Measurements from ENCODE around the gene KRT31. TPM values are rescaled to one million over a fixed set of nuclear protein-coding genes. Genes with fewer than 3 reads are reported as not detected.
"Not testable (repeated sequence)": the region's sequence is repeated elsewhere in the genome, so short reads cannot be mapped to it uniquely, and the experiment has no call there.

Gene KRT31
- total RNA-seq: 52.1 TPM

- DNase-seq: no peak
These were observed at the start of gene KRT31 for GRCh38 chr17:41396996-41397660. Gene KRT31, minus strand, starts transcription at chr17:41397608. Its CDS starts 69 bp downstream, at chr17:41397539.

- no peak for DNase-seq
These were observed 49.4 kb upstream of the KRT31 start for GRCh38 chr17:41446806-41447205.

- DNase-seq: no peak
These were observed 47.2 kb upstream of the KRT31 start for GRCh38 chr17:41444640-41445039.

GRCh38 chr17:41444186-41444585, 46.8 kb upstream of the KRT31 start:
- DNase-seq: no peak

- DNase-seq: no peak
These were observed 45.3 kb upstream of the KRT31 start for GRCh38 chr17:41442739-41443138.

- DNase-seq: no peak
These were observed 43.2 kb upstream of the KRT31 start, which contains the start of gene KRT38 for GRCh38 chr17:41440531-41441033. Gene KRT38, minus strand, starts transcription at chr17:41440983. Its CDS starts 62 bp downstream, at chr17:41440921.

- no peak for DNase-seq
These were observed 42.0 kb upstream of the KRT31 start for GRCh38 chr17:41439375-41439774.

- no peak for DNase-seq
These were observed 40.4 kb upstream of the KRT31 start for GRCh38 chr17:41437769-41438168.

GRCh38 chr17:41437254-41437653, 39.8 kb upstream of the KRT31 start:
- DNase-seq: no peak

GRCh38 chr17:41434415-41434814, 37.0 kb upstream of the KRT31 start:
- no peak for DNase-seq

- DNase-seq: no peak
These were observed 36.6 kb upstream of the KRT31 start for GRCh38 chr17:41434005-41434404.

GRCh38 chr17:41433586-41433985, 36.2 kb upstream of the KRT31 start:
- no peak for DNase-seq

GRCh38 chr17:41430376-41430775, 33.0 kb upstream of the KRT31 start:
- not testable (repeated sequence) for DNase-seq

GRCh38 chr17:41429667-41430066, 32.3 kb upstream of the KRT31 start:
- DNase-seq: no peak

- no peak for DNase-seq
These were observed 31.3 kb upstream of the KRT31 start for GRCh38 chr17:41428591-41429291.

- no peak for DNase-seq
These were observed 26.8 kb upstream of the KRT31 start, which contains the start of gene KRT37 for GRCh38 chr17:41424111-41424635. Gene KRT37, minus strand, starts transcription at chr17:41424585. Its CDS starts 62 bp downstream, at chr17:41424523.

- not testable (repeated sequence) for DNase-seq
These were observed 25.2 kb upstream of the KRT31 start for GRCh38 chr17:41422586-41422985.

GRCh38 chr17:41421617-41422016, 24.2 kb upstream of the KRT31 start:
- DNase-seq: no peak

- no peak for DNase-seq
These were observed 23.7 kb upstream of the KRT31 start for GRCh38 chr17:41421116-41421515.

GRCh38 chr17:41420134-41420533, 22.7 kb upstream of the KRT31 start:
- no peak for DNase-seq

- DNase-seq: no peak
These were observed 22.3 kb upstream of the KRT31 start for GRCh38 chr17:41419716-41420115.

- no peak for DNase-seq
These were observed 20.9 kb upstream of the KRT31 start for GRCh38 chr17:41418116-41418860.
